Skeletal muscle tissue (tissue), 4 donors: ENCODE measurements around the gene RGCC. TPM values are rescaled to one million over a fixed set of nuclear protein-coding genes. Genes with fewer than 3 reads are reported as not detected.
A peak's percentile ranks its signal among the peaks of the same experiment; 100 is the strongest.

Source experiments
- H3K27ac ChIP-seq: one replicate; pipeline ENCODE4 v1.7.0; 2013; ENCODE audit warnings: mild to moderate bottlenecking, low read depth, low read length, inconsistent platforms
- H3K27me3 ChIP-seq, 3 donors: one replicate each; pipeline ENCODE4 v1.7.0; 2013; ENCODE audit warnings: low read length in 3 of 3; ENCODE audit not compliant: control insufficient read depth in 3 of 3, insufficient read depth in 3 of 3
- H3K36me3 ChIP-seq, 3 donors: one replicate each; pipeline ENCODE4 v1.7.0; 2013; ENCODE audit warnings: low read length in 3 of 3; ENCODE audit not compliant: control insufficient read depth in 3 of 3, insufficient read depth in 3 of 3
- H3K4me1 ChIP-seq, 3 donors: one replicate each; pipeline ENCODE4 v1.7.0; 2013; ENCODE audit warnings: low read length in 3 of 3, mild to moderate bottlenecking in 3 of 3; ENCODE audit not compliant: control insufficient read depth in 3 of 3, insufficient read depth in 3 of 3
- H3K4me3 ChIP-seq, 3 donors: one replicate each; pipeline ENCODE4 v1.7.0; 2013; ENCODE audit warnings: low read length in 3 of 3
- H3K9ac ChIP-seq, 3 donors: one replicate each; pipeline ENCODE4 v1.7.0; 2013; ENCODE audit warnings: low read length in 3 of 3, mild to moderate bottlenecking in 3 of 3, moderate library complexity in 2 of 3, low read depth in 1 of 3
- H3K9me3 ChIP-seq, 3 donors: one replicate each; pipeline ENCODE4 v1.7.0; 2013; ENCODE audit warnings: low read length in 3 of 3; ENCODE audit not compliant: control insufficient read depth in 3 of 3
- total RNA-seq: library from RNA; depleted of rRNA; stranded (reverse); fragments of >200 nt; gene quantifications from one replicate; pipeline ENCODE4 v1.2.3, GENCODE V29; 2014
- donor health status: Osteomylitis.

The RGCC gene, protein sequence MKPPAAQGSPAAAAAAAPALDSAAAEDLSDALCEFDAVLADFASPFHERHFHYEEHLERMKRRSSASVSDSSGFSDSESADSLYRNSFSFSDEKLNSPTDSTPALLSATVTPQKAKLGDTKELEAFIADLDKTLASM
- 28.2 TPM for total RNA-seq

GRCh38 chr13:41456768-41457588 lies at the start of gene RGCC:
Gene RGCC (plus strand): TSS chr13:41457550. CDS start chr13:41457708, 158 bp downstream.
- peaks cover 0 to 2% (median 0%) of the 10 kb centered on the region in 3 donors for H3K36me3 ChIP-seq
- peak within 1 kb of the TSS; percentile 59 to 72 (median 68) for H3K9ac ChIP-seq
- peak within 1 kb of the TSS; percentile 68 to 75 (median 74) for H3K4me3 ChIP-seq
- H3K4me1 ChIP-seq = peaks cover 9 to 16% (median 11%) of the 10 kb centered on the region in 3 donors
- no peak within 1 kb of the TSS for H3K27ac ChIP-seq
- H3K9me3 ChIP-seq = peaks cover 0 to 5% (median 0%) of the 10 kb centered on the region in 3 donors
- peaks cover 10 to 41% (median 39%) of the 10 kb centered on the region in 3 donors for H3K27me3 ChIP-seq

DNA sequence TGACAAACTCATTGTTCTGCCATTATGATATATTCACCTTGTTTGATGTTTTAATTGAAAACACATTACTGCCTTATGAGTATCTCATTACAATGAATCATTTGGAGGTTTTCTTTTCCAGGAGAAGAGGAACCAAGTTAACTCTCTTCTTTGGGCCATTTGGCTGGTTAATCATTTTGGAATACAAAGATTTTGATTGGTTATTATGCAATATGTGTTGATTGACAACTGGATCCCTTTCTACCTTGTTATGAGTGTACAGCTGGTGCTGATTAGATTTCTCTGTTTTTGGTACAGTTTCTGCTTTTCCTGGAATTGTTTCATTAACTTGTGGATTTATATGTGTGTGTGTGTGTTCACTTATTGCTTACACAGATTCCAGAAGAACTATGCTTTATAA lies 49.2 kb upstream of the RGCC start:
- H3K36me3 ChIP-seq = no peaks in the 10 kb centered on the region
- no peaks in the 10 kb centered on the region for H3K4me1 ChIP-seq
- peaks cover 0 to 3% (median 0%) of the 10 kb centered on the region in 3 donors for H3K27me3 ChIP-seq

GRCh38 chr13:41408746-41409145 lies 48.6 kb upstream of the RGCC start:
- no peak overlapping the region for H3K27ac ChIP-seq
- H3K4me1 ChIP-seq = no peaks in the 10 kb centered on the region
- H3K36me3 ChIP-seq = no peaks in the 10 kb centered on the region
- H3K4me3 ChIP-seq = no peak overlapping the region
- H3K9ac ChIP-seq = no peak overlapping the region
- H3K9me3 ChIP-seq = no peaks in the 10 kb centered on the region
- peaks cover 0 to 3% (median 0%) of the 10 kb centered on the region in 3 donors for H3K27me3 ChIP-seq

More for the DNA sequence above, 49.2 kb upstream of the RGCC start:
- Histone ChIP-seq H3K27ac (no peak overlapping the region), H3K9me3 (no peaks in the 10 kb centered on the region), H3K9ac (no peak overlapping the region), H3K4me3 (no peak overlapping the region)

GRCh38 chr13:41409611-41410010 lies 47.7 kb upstream of the RGCC start:
- Histone ChIP-seq H3K27ac (no peak overlapping the region), H3K9me3 (no peaks in the 10 kb centered on the region), H3K27me3 (peaks cover 0 to 3% (median 0%) of the 10 kb centered on the region in 3 donors), H3K4me1 (no peaks in the 10 kb centered on the region), H3K36me3 (no peaks in the 10 kb centered on the region), H3K9ac (no peak overlapping the region), H3K4me3 (no peak overlapping the region)

DNA sequence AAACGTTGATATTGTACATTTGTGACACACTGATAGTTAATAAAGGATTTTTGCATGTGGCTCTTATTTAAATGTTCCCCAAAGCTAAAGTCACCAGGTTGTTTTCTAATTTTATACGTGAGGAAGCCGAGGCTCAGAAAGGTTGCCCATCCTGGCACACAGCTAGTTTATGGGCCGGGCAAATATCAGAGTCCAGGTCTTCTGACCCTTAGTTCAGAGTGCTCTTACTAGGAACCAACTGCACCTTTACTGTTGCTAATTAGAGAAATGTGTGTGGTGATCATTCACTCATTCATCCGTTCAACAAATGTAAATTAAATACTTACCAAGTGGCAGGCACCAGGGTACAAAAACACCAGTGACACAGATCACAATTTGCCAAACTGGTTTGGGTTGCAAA lies 46.3 kb upstream of the RGCC start:
- Histone ChIP-seq H3K27ac (no peak overlapping the region), H3K36me3 (no peaks in the 10 kb centered on the region), H3K4me1 (no peaks in the 10 kb centered on the region), H3K27me3 (peaks cover 0 to 3% (median 0%) of the 10 kb centered on the region in 3 donors), H3K4me3 (no peak overlapping the region), H3K9me3 (no peaks in the 10 kb centered on the region), H3K9ac (no peak overlapping the region)

DNA sequence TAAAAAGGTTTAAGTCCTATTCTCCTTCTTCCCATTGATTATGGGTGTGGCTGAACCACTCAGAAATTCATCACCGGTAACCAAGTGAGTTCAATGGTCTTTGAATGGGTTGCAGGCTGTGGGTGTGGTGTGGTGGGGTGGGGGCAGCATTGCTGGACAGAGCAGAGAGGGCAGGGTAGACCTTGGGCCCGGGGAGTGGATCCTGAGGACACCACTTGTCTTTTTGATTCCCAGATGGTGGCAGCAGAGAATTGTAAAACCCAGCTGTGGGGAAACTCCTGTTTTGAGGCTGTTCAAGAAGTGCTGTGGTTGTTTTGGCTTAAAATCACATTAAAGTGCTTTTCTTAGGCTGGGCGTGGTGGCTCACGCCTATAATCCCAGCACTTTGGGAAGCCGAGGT lies 45.8 kb upstream of the RGCC start:
- no peaks in the 10 kb centered on the region for H3K9me3 ChIP-seq
- H3K4me1 ChIP-seq = no peaks in the 10 kb centered on the region
- H3K36me3 ChIP-seq = no peaks in the 10 kb centered on the region

GRCh38 chr13:41413872-41414271 lies 43.5 kb upstream of the RGCC start:
- no peaks in the 10 kb centered on the region for H3K4me1 ChIP-seq
- H3K27me3 ChIP-seq = peaks cover 0 to 3% (median 0%) of the 10 kb centered on the region in 3 donors
- H3K4me3 ChIP-seq = no peak overlapping the region
- H3K9ac ChIP-seq = no peak overlapping the region
- no peaks in the 10 kb centered on the region for H3K9me3 ChIP-seq
- H3K36me3 ChIP-seq = no peaks in the 10 kb centered on the region
- no peak overlapping the region for H3K27ac ChIP-seq

More for the DNA sequence above, 45.8 kb upstream of the RGCC start:
- H3K9ac ChIP-seq = no peak overlapping the region
- H3K27me3 ChIP-seq = peaks cover 0 to 3% (median 0%) of the 10 kb centered on the region in 3 donors
- no peak overlapping the region for H3K27ac ChIP-seq
- no peak overlapping the region for H3K4me3 ChIP-seq

GRCh38 chr13:41416276-41416675 lies 41.1 kb upstream of the RGCC start:
- Histone ChIP-seq H3K27ac (no peak overlapping the region), H3K27me3 (no peaks in the 10 kb centered on the region), H3K9ac (no peak overlapping the region), H3K9me3 (no peaks in the 10 kb centered on the region), H3K4me3 (no peak overlapping the region), H3K36me3 (no peaks in the 10 kb centered on the region), H3K4me1 (no peaks in the 10 kb centered on the region)

- Histone ChIP-seq H3K4me3 (no peak overlapping the region), H3K36me3 (no peaks in the 10 kb centered on the region), H3K9me3 (no peaks in the 10 kb centered on the region), H3K4me1 (no peaks in the 10 kb centered on the region), H3K27me3 (no peaks in the 10 kb centered on the region), H3K27ac (no peak overlapping the region), H3K9ac (no peak overlapping the region)
These were observed 39.3 kb upstream of the RGCC start for GRCh38 chr13:41418027-41418426.

- Histone ChIP-seq H3K27ac (no peak overlapping the region), H3K27me3 (no peaks in the 10 kb centered on the region)
These were observed 38.6 kb upstream of the RGCC start for GRCh38 chr13:41418731-41419130.

More at GRCh38 chr13:41418731-41419130, 38.6 kb upstream of the RGCC start:
- H3K9me3 ChIP-seq = no peaks in the 10 kb centered on the region
- no peaks in the 10 kb centered on the region for H3K4me1 ChIP-seq
- no peak overlapping the region for H3K9ac ChIP-seq
- no peaks in the 10 kb centered on the region for H3K36me3 ChIP-seq
- no peak overlapping the region for H3K4me3 ChIP-seq
